ENCODE measurements around the gene UQCRHL. TPM values are rescaled to one million over a fixed set of nuclear protein-coding genes. Genes with fewer than 3 reads are reported as not detected.

UQCRHL gene
- total and polyA plus RNA-seq, 10 donors = 0.67 to 2.6 (median 1.7) TPM

DNA sequence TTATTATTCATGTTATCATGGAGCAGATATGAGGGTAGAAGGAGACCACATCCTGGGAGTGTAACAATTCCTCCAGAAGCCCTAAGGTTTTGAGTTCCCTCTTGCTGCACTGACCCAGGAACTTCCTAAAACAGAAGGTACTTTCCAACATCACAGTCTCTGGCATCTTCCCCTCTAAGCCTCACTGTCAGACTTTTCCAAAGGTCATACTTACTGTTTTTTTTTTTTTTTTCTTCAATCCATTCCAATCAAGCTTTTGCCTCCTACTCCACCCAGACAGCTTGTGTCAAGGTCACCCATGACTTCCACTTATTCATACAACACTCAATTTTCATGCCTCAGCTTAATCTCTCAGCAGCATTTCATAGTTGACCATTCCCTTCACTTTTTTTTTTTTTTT is 18.4 kb upstream of the UQCRHL start:
- Histone ChIP-seq H3K27ac (peak overlapping the region in 6 of 8 donors; percentile 38 to 72 (median 52)), H3K36me3 (no peaks in the 10 kb centered on the region)
- intact Hi-C loops (cut with DNase I; ENCODE audit: low total_unique reads) = no loop called here

DNA sequence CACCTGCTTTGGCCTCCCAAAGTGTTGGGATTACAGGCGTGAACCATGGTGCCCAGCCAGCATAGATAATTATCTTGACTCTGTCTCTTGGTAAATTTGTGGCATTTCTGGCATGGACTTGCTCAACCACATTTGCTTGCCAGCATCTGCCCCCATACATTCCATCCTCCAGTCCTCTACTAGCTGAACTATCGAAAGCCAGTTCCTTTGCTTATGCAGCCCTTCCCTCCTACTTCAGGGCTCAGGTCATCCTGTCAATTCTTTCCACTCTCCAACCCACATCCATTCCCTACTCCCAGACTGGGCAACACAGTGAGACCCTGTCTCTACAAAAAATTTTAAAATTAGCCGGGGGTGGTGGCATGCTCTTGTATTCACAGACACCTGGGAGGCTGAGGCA is 13.0 kb upstream of the UQCRHL start:
- Histone ChIP-seq H3K27ac (no peak overlapping the region), H3K4me3 (no peak overlapping the region), H3K9me3 (no peaks in the 10 kb centered on the region), H3K27me3 (replicated peaks in 1 of 7) (no peaks in the 10 kb centered on the region), H3K4me1 (peaks cover 3 to 32% (median 4%) of the 10 kb centered on the region in 6 donors), H3K36me3 (no peaks in the 10 kb centered on the region)
- intact Hi-C loops (cut with DNase I; ENCODE audit: low total_unique reads) = no loop called here
- peak; percentile 18 for DNase-seq
- TF ChIP-seq POLR2AphosphoS5 (IDR thresholded peaks at IDR 0.05) = no peak
- TF ChIP-seq, protein P1, sequence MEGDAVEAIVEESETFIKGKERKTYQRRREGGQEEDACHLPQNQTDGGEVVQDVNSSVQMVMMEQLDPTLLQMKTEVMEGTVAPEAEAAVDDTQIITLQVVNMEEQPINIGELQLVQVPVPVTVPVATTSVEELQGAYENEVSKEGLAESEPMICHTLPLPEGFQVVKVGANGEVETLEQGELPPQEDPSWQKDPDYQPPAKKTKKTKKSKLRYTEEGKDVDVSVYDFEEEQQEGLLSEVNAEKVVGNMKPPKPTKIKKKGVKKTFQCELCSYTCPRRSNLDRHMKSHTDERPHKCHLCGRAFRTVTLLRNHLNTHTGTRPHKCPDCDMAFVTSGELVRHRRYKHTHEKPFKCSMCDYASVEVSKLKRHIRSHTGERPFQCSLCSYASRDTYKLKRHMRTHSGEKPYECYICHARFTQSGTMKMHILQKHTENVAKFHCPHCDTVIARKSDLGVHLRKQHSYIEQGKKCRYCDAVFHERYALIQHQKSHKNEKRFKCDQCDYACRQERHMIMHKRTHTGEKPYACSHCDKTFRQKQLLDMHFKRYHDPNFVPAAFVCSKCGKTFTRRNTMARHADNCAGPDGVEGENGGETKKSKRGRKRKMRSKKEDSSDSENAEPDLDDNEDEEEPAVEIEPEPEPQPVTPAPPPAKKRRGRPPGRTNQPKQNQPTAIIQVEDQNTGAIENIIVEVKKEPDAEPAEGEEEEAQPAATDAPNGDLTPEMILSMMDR (IDR thresholded peaks at IDR 0.05 in 8 of 11, conservative IDR thresholded peaks at IDR 0.05 in 3 of 11) = no peak
- TF ChIP-seq POLR2A (IDR thresholded peaks at IDR 0.05) = no peak
- 84 to 93% (median 91%) methylated on average over 3 of the region's 3 CpGs for WGBS, 5 donors

More for the DNA sequence above, 18.4 kb upstream of the UQCRHL start:
- H3K4me1 ChIP-seq = peaks cover 0 to 65% (median 22%) of the 10 kb centered on the region in 6 donors
- no peaks in the 10 kb centered on the region for H3K27me3 ChIP-seq (replicated peaks in 1 of 7)
- H3K9me3 ChIP-seq = no peaks in the 10 kb centered on the region
- no peak for DNase-seq
- H3K4me3 ChIP-seq = no peak overlapping the region
- TF ChIP-seq POLR2A (IDR thresholded peaks at IDR 0.05) (no peak), POLR2AphosphoS5 (IDR thresholded peaks at IDR 0.05) (no peak)
- TF ChIP-seq, protein P1 (IDR thresholded peaks at IDR 0.05 in 8 of 11, conservative IDR thresholded peaks at IDR 0.05 in 3 of 11) = no peak

GRCh38 chr1:15816674-15817073 is 9.2 kb upstream of the UQCRHL start:
- H3K36me3 ChIP-seq = no peaks in the 10 kb centered on the region
- no peak overlapping the region for H3K4me3 ChIP-seq
- intact Hi-C loops (cut with DNase I; ENCODE audit: low total_unique reads) = loop anchor here (10.0 kb wide), 1 partner anchor 88 kb away; no protein-coding TSS in a partner anchor
- TF ChIP-seq, protein P1 (IDR thresholded peaks at IDR 0.05 in 8 of 11, conservative IDR thresholded peaks at IDR 0.05 in 3 of 11) = no peak
- no peak for TF ChIP-seq POLR2A (IDR thresholded peaks at IDR 0.05)
- no peak for TF ChIP-seq POLR2AphosphoS5 (IDR thresholded peaks at IDR 0.05)
- no peaks in the 10 kb centered on the region for H3K27me3 ChIP-seq (replicated peaks in 1 of 7)
- no peak for DNase-seq
- peaks cover 0 to 13% (median 6%) of the 10 kb centered on the region in 6 donors for H3K4me1 ChIP-seq
- WGBS, 5 donors = 75 to 90% (median 81%) methylated on average over 5 of the region's 5 CpGs
- no peaks in the 10 kb centered on the region for H3K9me3 ChIP-seq
- no peak overlapping the region for H3K27ac ChIP-seq

- no peaks in the 10 kb centered on the region for H3K9me3 ChIP-seq
- intact Hi-C loops (cut with DNase I; ENCODE audit: low total_unique reads) = loop anchor here (10.0 kb wide), 1 partner anchor 95 kb away; no protein-coding TSS in a partner anchor
- no peak overlapping the region for H3K4me3 ChIP-seq
- H3K27ac ChIP-seq = no peak overlapping the region
- 57 to 83% (median 70%) methylated on average over 1 of the region's 1 CpG for WGBS, 5 donors
- H3K27me3 ChIP-seq (replicated peaks in 1 of 7) = no peaks in the 10 kb centered on the region
- H3K4me1 ChIP-seq = peaks cover 0 to 5% (median 0%) of the 10 kb centered on the region in 6 donors
- no peak for DNase-seq
- H3K36me3 ChIP-seq = no peaks in the 10 kb centered on the region
- TF ChIP-seq, protein P1 (IDR thresholded peaks at IDR 0.05 in 8 of 11, conservative IDR thresholded peaks at IDR 0.05 in 3 of 11) = no peak
- no peak for TF ChIP-seq POLR2A (IDR thresholded peaks at IDR 0.05)
- TF ChIP-seq POLR2AphosphoS5 (IDR thresholded peaks at IDR 0.05) = no peak
Measured at GRCh38 chr1:15810073-15810472, 2.6 kb upstream of the UQCRHL start.

Measured in spleen (tissue), 11 donors.